GM21367 (cell line): ENCODE measurements around the gene ABR.
"Not testable (repeated sequence)": the region's sequence is repeated elsewhere in the genome, so short reads cannot be mapped to it uniquely, and the experiment has no call there.

ENCODE experiments used
- ATAC-seq: cut with Tn5 transposase; IDR thresholded peaks from one replicate; pipeline ENCODE4 v1.9.1; 2021; ENCODE audit not compliant: unreplicated experiment

ABR gene

GRCh38 chr17:1097972-1098744 is 81.6 kb downstream of the ABR start:
- not testable (repeated sequence) for ATAC-seq

- ATAC-seq = no peak
Observed at GRCh38 chr17:1096215-1096614, 83.6 kb downstream of the ABR start.

- ATAC-seq = no peak
Observed at GRCh38 chr17:1095853-1096173, 84.0 kb downstream of the ABR start.

GRCh38 chr17:1095090-1095852 is 84.5 kb downstream of the ABR start:
- ATAC-seq = no peak

- no peak for ATAC-seq
Observed at GRCh38 chr17:1094591-1094990, 85.2 kb downstream of the ABR start.

GRCh38 chr17:1091900-1092299 is 87.9 kb downstream of the ABR start:
- ATAC-seq = no peak

GRCh38 chr17:1091190-1091534 is 88.6 kb downstream of the ABR start:
- no peak for ATAC-seq

GRCh38 chr17:1090465-1091189 is 89.2 kb downstream of the ABR start:
- no peak for ATAC-seq

- no peak for ATAC-seq
Observed at GRCh38 chr17:1089915-1090314, 89.9 kb downstream of the ABR start.

GRCh38 chr17:1087381-1088241 is 92.2 kb downstream of the ABR start:
- no peak for ATAC-seq

GRCh38 chr17:1083451-1084187 is 96.2 kb downstream of the ABR start:
- no peak for ATAC-seq

GRCh38 chr17:1082579-1082978 is 97.2 kb downstream of the ABR start:
- ATAC-seq = no peak

GRCh38 chr17:1078831-1079561 is 100.8 kb downstream of the ABR start:
- no peak for ATAC-seq

GRCh38 chr17:1077986-1078711 is 101.6 kb downstream of the ABR start:
- no peak for ATAC-seq

- no peak for ATAC-seq
Observed at GRCh38 chr17:1077581-1077985, 102.2 kb downstream of the ABR start.

- no peak for ATAC-seq
Observed at GRCh38 chr17:1076982-1077302, 102.8 kb downstream of the ABR start.

- no peak for ATAC-seq
Observed at GRCh38 chr17:1076299-1076981, 103.3 kb downstream of the ABR start.

- ATAC-seq = no peak
Observed at GRCh38 chr17:1074886-1075605, 104.7 kb downstream of the ABR start.
